Measurements from ENCODE around the gene CARD14. TPM values are rescaled to one million over a fixed set of nuclear protein-coding genes. Genes with fewer than 3 reads are reported as not detected.

CARD14 gene
- total and polyA plus RNA-seq, 2 experiments from 2014 or later = 0.08 to 0.52 TPM

DNA sequence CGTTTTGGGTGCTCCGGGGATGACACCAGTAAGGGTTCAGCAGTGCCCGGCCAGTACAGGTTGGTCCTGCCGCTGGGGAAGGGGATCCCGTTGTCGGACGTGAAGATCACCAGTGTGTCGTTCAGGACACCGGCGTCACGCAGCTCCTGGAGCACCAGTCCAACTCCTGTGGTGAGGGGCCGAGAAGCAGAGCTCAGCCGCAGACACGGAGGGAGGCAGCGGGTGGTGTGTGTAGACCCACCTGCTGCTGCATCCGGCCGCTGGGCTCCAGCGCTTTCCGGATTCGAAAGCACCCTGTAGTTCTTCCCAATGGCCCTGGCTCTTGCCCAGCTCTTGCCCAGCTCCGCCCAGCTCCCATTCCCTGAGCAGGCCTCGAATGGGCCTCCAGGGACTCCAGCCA is 42.3 kb downstream of the CARD14 start (continued):
- TF ChIP-seq, protein P1, sequence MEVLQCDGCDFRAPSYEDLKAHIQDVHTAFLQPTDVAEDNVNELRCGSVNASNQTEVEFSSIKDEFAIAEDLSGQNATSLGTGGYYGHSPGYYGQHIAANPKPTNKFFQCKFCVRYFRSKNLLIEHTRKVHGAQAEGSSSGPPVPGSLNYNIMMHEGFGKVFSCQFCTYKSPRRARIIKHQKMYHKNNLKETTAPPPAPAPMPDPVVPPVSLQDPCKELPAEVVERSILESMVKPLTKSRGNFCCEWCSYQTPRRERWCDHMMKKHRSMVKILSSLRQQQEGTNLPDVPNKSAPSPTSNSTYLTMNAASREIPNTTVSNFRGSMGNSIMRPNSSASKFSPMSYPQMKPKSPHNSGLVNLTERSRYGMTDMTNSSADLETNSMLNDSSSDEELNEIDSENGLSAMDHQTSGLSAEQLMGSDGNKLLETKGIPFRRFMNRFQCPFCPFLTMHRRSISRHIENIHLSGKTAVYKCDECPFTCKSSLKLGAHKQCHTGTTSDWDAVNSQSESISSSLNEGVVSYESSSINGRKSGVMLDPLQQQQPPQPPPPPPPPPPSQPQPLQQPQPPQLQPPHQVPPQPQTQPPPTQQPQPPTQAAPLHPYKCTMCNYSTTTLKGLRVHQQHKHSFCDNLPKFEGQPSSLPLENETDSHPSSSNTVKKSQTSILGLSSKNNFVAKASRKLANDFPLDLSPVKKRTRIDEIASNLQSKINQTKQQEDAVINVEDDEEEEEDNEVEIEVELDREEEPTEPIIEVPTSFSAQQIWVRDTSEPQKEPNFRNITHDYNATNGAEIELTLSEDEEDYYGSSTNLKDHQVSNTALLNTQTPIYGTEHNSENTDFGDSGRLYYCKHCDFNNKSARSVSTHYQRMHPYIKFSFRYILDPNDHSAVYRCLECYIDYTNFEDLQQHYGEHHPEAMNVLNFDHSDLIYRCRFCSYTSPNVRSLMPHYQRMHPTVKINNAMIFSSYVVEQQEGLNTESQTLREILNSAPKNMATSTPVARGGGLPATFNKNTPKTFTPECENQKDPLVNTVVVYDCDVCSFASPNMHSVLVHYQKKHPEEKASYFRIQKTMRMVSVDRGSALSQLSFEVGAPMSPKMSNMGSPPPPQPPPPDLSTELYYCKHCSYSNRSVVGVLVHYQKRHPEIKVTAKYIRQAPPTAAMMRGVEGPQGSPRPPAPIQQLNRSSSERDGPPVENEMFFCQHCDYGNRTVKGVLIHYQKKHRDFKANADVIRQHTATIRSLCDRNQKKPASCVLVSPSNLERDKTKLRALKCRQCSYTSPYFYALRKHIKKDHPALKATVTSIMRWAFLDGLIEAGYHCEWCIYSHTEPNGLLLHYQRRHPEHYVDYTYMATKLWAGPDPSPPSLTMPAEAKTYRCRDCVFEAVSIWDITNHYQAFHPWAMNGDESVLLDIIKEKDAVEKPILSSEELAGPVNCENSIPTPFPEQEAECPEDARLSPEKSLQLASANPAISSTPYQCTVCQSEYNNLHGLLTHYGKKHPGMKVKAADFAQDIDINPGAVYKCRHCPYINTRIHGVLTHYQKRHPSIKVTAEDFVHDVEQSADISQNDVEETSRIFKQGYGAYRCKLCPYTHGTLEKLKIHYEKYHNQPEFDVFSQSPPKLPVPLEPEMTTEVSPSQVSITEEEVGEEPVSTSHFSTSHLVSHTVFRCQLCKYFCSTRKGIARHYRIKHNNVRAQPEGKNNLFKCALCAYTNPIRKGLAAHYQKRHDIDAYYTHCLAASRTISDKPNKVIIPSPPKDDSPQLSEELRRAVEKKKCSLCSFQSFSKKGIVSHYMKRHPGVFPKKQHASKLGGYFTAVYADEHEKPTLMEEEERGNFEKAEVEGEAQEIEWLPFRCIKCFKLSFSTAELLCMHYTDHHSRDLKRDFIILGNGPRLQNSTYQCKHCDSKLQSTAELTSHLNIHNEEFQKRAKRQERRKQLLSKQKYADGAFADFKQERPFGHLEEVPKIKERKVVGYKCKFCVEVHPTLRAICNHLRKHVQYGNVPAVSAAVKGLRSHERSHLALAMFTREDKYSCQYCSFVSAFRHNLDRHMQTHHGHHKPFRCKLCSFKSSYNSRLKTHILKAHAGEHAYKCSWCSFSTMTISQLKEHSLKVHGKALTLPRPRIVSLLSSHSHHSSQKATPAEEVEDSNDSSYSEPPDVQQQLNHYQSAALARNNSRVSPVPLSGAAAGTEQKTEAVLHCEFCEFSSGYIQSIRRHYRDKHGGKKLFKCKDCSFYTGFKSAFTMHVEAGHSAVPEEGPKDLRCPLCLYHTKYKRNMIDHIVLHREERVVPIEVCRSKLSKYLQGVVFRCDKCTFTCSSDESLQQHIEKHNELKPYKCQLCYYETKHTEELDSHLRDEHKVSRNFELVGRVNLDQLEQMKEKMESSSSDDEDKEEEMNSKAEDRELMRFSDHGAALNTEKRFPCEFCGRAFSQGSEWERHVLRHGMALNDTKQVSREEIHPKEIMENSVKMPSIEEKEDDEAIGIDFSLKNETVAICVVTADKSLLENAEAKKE (CRISPR knock-in tag; IDR thresholded peaks at IDR 0.05) = no peak

DNA sequence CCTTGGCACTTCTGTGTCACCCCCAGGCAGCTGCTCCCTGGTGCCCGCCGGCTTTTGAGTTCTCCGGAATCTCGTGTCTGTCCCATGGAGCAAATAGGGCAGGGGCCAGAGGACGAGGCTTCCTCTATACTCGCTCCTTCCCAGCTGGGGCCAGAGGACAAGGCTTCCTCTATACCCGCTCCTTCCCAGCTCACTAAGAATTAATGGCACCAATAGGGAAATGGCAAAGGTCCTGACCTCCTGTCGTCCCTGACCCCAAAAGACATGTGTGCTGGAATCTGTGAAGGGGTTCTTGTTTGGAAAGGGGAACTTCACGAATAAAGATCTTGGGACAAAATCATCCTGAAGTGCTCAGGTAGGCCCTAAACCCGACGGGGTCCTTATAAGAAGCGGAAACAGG is 42.7 kb downstream of the CARD14 start:
- H3K9me2 ChIP-seq (ENCODE audit: insufficient read depth) = no peaks in the 10 kb centered on the region
- Mint-ChIP-seq H3K36me3 (ENCODE audit: low read depth) (peaks cover 24% of the 10 kb centered on the region), H3K27me3 (ENCODE audit: insufficient read depth, low read depth, poor library complexity) (peaks cover 9% of the 10 kb centered on the region), H3K4me1 (no peaks in the 10 kb centered on the region), H3K27ac (no peak overlapping the region), H3K9me3 (no peaks in the 10 kb centered on the region), H3K4me3 (no peak overlapping the region; the same call in 2 of the 3 replicates)
- H3K79me2 ChIP-seq (replicated peaks; ENCODE audit: insufficient read depth) = no peaks in the 10 kb centered on the region
- no peaks in the 10 kb centered on the region for H3F3A ChIP-seq (replicated peaks; ENCODE audit: low read depth)
- no peaks in the 10 kb centered on the region; the same call in 1 of the 2 replicates for H3K36me3 ChIP-seq (ENCODE audit: insufficient read depth)
- no peak overlapping the region for H3K4me3 ChIP-seq
- no peaks in the 10 kb centered on the region for H3K27me3 ChIP-seq (ENCODE audit: insufficient read depth)
- no peak overlapping the region for H3K27ac ChIP-seq (ENCODE audit: low read depth)
- DNase-seq (ENCODE audit: low spot score) = no peak
- no peak overlapping the region for H3K4me2 ChIP-seq
- ATAC-seq = no peak
- H4K20me1 ChIP-seq (replicated peaks; ENCODE audit: insufficient read depth) = no peaks in the 10 kb centered on the region
- H2AFZ ChIP-seq = no peak overlapping the region
- no peaks in the 10 kb centered on the region for H3K4me1 ChIP-seq (ENCODE audit: insufficient read depth)
- TF ChIP-seq ZNF331 (CRISPR knock-in tag; IDR thresholded peaks at IDR 0.05; ENCODE audit: low read depth) = no peak
- TF ChIP-seq STAT1 (IDR thresholded peaks at IDR 0.05; ENCODE audit: unreplicated experiment) = no peak
- TF ChIP-seq EZH2 (IDR thresholded peaks at IDR 0.05; ENCODE audit: low read depth, unreplicated experiment) = no peak
- TF ChIP-seq, protein P1 (CRISPR knock-in tag; IDR thresholded peaks at IDR 0.05) = no peak
- TF ChIP-seq, protein P2, sequence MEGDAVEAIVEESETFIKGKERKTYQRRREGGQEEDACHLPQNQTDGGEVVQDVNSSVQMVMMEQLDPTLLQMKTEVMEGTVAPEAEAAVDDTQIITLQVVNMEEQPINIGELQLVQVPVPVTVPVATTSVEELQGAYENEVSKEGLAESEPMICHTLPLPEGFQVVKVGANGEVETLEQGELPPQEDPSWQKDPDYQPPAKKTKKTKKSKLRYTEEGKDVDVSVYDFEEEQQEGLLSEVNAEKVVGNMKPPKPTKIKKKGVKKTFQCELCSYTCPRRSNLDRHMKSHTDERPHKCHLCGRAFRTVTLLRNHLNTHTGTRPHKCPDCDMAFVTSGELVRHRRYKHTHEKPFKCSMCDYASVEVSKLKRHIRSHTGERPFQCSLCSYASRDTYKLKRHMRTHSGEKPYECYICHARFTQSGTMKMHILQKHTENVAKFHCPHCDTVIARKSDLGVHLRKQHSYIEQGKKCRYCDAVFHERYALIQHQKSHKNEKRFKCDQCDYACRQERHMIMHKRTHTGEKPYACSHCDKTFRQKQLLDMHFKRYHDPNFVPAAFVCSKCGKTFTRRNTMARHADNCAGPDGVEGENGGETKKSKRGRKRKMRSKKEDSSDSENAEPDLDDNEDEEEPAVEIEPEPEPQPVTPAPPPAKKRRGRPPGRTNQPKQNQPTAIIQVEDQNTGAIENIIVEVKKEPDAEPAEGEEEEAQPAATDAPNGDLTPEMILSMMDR (conservative IDR thresholded peaks at IDR 0.05; ENCODE audit: low read depth in 2 of 2) = no peak
